SK-N-MC (cell line): Measurements from ENCODE around the gene PDPK1.

Experiments
- EZH2 ChIP-seq: fragments of 200-600 bp; sonication (generic); IDR thresholded peaks from one replicate; pipeline ENCODE4 v1.6.1; 2017; ENCODE audit warnings: antibody characterized with exemption
- POLR2AphosphoS5 ChIP-seq: IDR thresholded peaks from 2 replicates; pipeline ENCODE4 v1.6.1; 2012; ENCODE audit warnings: mild to moderate bottlenecking, low read depth, low read length, borderline replicate concordance

GRCh38 chr16:2614761-2615191 lies 77.0 kb downstream of the PDPK1 start:
- TF ChIP-seq EZH2 (no peak), POLR2AphosphoS5 (no peak)
